ENCODE results near the gene MAPK8IP1.

DNA sequence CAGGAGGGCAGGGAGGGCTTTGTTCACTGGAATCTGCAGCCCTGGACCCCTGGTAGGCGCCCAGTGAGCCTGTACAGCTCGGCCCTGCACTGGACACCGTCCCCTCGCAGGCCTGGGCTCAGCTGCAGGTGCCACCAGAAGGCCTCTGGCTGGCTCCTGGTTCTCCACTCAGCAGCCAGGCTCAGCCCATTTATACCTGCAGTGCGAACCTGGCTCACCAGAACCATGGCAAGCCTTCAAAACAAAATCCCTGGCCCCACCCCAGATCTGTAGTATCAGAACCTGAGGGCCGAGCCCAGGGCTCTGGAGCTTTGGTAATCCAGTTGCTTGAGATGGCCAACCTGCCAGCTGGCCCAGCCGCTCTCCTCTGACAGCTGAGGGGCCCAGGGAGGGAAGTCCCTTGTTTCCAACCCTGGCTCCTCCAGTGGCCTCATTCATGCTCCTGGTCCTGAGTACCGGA, 22.5 kb downstream of the MAPK8IP1 start:
- TF ChIP-seq, protein P1, sequence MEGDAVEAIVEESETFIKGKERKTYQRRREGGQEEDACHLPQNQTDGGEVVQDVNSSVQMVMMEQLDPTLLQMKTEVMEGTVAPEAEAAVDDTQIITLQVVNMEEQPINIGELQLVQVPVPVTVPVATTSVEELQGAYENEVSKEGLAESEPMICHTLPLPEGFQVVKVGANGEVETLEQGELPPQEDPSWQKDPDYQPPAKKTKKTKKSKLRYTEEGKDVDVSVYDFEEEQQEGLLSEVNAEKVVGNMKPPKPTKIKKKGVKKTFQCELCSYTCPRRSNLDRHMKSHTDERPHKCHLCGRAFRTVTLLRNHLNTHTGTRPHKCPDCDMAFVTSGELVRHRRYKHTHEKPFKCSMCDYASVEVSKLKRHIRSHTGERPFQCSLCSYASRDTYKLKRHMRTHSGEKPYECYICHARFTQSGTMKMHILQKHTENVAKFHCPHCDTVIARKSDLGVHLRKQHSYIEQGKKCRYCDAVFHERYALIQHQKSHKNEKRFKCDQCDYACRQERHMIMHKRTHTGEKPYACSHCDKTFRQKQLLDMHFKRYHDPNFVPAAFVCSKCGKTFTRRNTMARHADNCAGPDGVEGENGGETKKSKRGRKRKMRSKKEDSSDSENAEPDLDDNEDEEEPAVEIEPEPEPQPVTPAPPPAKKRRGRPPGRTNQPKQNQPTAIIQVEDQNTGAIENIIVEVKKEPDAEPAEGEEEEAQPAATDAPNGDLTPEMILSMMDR (IDR thresholded peaks at IDR 0.05) = no peak
- TF ChIP-seq EZH2 (IDR thresholded peaks at IDR 0.05) (no peak), EZH2phosphoT487 (IDR thresholded peaks at IDR 0.05) (no peak)

Data from neural progenitor cell (in vitro differentiated cells).